HG02610 (cell line): Measurements from ENCODE around the gene DCK.
A peak's percentile ranks its signal among the peaks of the same experiment; 100 is the strongest.

Experiments
- ATAC-seq: cut with Tn5 transposase; IDR thresholded peaks from one replicate; pipeline ENCODE4 v1.9.1; 2021; ENCODE audit warnings: mild to moderate bottlenecking, moderate library complexity; ENCODE audit not compliant: unreplicated experiment

The DCK gene

DNA sequence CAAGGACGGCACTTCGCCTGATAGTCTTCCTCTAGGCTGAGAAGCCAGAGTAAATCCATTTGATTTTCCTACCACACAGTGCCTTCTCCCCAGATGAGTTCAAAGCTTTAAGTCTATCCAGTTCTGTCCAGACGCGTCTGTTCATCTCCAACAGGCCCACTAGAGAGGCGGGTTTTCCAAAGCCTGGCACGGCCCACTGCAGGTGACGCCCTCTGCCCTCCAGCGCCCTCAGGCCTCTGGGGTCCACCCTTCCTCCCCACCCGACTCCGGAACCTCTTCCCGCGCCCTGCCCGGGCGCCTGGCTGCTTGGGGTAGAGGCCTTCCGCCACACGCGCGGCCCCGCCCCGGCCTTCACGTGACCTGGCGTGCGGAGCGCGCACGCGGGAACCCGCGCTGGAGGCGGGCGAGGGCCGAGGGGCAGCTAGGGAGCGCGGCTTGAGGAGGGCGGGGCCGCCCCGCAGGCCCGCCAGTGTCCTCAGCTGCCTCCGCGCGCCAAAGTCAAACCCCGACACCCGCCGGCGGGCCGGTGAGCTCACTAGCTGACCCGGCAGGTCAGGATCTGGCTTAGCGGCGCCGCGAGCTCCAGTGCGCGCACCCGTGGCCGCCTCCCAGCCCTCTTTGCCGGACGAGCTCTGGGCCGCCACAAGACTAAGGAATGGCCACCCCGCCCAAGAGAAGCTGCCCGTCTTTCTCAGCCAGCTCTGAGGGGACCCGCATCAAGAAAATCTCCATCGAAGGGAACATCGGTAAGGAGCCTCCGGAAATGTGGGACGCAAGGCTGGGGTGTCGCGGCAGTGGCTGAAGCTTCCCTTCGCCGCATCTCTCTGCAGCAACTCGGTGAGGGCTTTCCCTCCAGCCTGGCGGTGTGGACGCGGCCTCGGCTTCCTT, at the start of gene DCK:
TSS of gene DCK (plus strand) at position 469 of the 888 bp plus-strand sequence. CDS start at position 656, 187 bp downstream.
- ATAC-seq: peak; percentile 86

DNA sequence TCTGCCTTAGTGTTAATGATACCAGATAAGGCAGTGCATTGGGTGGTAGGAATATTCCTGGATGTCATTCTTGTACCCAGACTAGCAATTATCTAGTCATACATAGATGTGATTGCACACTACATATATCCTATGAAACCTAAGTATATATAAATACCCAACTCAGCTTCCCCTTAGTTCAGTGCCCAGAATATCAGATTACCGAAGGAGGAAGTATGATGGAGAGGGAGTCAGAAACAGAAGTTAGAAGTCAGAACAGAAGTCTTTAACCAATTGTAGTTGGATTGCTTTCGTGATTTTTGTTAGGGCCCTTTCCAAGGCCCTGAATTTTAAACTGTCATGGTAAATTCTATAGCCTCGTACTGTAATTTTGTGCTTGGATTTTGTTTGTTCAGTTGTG, 48.4 kb upstream of the DCK start:
- ATAC-seq: peak; percentile 56

DNA sequence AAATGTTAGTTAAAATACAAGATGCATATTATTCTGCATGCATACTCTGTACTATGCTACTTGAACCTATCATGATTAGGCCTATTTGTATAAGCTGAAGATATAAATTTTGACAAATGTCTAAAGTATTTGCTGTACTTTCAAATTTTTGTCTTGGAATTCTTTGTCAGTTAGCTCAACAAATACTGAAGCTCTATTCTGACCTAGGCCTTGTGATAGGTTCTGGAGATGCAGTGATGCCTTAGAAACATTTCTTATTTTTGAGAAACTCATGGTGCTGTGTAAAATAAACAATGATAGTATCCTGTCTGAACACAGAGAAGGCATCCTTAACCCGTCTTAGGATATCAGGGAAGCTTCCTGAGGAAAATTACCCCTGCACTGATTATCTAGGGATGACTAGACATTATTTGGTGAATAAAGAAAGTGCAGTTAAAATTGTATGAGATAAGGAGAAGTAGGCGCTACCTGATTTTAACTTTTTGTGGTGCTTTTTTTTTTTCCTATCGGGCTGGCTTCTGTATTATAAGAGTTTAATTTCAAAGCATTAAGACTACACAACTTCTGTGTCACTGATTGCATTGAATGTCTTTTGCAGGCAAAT, 47.9 kb upstream of the DCK start:
- no peak for ATAC-seq

DNA sequence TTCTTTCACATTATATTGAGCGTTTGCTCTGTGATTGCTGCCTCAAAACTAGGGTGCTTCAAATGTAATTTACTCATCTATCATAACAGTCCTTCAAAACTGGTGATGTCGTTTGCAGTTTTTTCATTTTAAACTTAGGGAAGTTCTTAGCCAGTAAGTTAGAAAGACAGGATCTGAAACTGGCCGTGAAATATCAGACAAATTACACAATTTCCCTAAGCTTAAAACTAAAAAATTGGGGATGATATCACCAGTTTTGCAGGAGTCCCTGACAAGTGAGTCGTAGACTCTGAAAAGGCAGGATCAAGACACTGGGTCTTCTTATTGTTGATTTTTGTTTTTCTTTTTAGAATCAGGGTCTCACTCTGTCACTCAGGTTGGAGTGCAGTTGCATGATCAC, 46.5 kb upstream of the DCK start:
- no peak for ATAC-seq

DNA sequence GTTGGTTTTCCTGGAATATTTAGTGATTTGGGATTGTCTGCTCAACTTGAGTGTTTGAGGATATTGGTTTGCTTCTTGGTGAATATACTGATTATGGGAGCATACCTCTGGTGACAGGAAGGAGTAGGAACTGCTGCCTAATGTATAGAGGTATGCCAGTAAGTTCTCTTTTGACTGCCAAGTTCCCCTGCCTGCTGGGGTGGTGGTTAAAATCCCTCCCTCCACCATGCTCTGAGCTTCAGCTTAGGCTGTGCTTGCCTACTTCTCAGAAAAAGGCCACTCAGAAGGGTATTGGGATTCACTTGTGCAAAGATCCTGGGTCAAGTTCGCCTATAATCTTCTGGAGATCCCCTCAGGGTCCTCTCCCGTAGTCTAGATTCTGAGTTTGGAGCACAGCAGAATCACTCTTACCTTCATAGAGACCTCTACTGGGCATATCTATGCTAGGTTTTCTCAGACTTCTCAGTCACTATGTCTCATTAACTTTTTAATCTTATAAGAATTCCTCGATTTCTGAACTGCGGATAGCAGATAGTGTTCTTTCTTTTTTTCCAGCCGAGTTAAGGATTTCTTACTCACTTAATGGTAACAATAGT, 44.7 kb upstream of the DCK start:
- peak; percentile 57 for ATAC-seq

DNA sequence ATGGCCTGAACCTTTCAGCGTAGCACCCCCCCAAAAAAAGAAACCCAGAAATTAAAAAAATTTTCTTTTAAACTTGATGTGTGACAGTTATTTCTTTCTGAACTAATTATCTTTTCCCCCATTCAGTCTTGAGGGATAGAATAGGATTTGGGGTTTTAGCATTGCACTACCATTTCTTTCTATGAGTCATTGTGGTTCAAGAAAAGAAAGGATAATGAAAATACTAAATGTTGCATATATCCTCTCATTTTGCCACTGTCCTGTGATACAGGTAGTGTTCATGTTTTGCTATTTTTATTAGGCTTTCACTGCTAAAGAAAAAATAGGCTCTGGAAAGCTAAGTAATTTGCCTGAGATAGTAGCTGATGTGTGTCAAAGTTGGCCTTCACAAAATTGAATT, 39.4 kb upstream of the DCK start:
- peak; percentile 56 for ATAC-seq

DNA sequence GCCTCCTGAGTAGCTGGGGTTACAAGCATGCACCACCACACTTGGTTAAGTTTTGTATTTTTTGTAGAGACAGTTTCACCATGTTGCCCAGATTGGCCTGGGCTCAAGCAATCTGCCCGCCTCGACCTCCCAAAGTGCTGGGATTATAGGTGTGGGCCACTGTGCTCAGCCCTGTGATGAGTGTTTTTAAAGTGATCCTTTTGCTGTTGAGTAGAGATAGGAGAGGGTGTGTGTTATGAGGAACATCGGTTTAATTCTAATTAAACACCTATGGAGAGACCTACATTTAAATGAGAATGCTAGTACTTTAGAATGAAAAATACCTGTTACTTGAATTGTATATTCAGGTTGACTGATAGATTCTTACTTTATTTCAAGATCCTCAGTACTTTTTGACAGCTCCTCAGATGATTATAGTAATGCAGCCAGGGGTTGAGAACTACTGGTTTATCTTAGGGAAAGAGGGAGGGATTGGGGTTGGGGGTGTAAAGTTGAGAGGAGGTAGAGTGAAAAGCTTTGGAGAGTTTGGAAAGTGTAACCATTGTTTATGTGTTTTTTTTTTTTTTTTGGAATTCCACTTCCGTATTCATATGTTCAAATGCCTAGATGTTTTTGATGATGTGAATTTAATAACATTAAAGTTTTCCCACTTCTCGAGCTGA, 36.8 kb upstream of the DCK start:
- ATAC-seq: no peak

DNA sequence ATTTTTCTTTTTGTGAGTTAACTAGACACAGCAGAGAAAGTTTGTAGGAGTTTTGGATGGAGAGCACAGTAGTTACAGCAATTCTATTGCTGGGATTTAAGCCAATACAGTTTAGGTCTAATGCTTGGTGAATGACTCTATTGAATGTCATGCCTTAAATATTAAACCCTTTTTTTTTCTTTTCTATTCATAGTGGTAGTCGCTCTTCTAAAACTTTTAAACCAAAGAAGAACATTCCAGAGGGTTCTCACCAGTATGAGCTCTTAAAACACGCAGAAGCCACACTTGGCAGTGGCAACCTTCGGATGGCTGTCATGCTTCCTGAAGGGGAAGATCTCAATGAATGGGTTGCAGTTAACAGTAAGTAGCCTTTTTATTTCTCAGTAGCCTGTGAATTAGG, 34.8 kb upstream of the DCK start:
- no peak for ATAC-seq

DNA sequence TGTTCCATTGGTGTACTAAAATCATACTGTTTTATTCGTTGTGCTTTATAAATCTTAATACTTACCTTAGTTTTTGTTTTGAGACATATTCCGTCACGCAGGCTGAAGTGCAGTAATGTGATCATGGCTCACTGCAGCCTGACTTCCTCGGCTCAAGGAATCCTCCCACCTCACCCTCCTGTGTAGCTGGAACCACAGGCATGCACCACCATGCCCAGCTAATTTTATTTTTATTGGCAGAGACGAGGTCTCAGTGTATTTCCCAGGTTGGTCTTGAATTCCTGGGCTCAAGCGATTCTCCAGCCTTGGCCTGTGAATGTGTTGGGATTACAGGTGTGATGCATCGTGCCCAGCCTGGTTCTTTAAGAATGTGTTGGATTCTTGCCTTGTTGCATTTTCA, 24.4 kb upstream of the DCK start:
- no peak for ATAC-seq

DNA sequence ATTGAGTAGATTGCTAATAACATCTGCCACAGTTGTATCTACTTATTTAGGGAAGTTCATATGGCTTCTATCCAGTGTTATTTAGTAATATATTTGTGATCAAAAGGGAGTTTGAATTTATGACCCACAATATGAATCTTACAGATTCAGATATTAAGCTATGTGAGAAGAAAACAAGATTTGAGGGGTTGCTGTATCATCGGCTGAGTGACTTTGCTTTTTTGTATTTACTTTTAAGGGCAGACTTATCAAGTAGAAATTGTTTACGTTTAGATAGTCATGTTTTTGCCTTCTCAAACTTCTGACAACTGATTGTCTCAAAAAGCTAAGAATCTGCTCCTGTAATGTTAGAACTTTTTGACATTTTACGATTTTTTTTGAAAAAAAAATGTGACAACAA, 17.2 kb upstream of the DCK start:
- ATAC-seq: no peak

DNA sequence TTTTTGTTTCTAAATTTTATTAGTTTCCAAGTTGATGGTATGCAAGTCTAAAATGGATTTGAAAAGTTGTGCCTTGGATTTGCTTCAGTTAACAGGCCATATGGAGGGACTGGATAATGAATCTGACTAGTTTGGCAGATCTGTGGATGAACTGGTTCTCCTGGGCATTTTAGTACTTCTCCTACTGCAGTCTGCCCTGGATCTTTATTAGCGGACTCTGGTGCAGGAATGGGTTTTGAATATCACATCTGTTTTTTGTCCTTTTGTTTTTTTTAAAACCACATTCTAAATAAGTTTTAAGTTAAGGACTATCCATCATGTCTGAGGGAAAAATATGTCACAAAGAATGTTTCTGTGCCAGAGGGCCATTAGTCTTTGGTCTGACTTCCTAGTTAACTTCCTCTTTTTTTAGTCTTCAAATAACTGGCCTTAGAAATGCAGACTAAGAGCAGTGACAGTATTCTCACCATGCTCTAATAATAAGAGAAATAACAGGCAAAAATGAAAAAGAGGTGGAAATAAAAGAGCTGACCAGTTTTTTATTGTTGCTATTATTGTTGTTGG, 13.9 kb upstream of the DCK start:
- peak; percentile 69 for ATAC-seq

DNA sequence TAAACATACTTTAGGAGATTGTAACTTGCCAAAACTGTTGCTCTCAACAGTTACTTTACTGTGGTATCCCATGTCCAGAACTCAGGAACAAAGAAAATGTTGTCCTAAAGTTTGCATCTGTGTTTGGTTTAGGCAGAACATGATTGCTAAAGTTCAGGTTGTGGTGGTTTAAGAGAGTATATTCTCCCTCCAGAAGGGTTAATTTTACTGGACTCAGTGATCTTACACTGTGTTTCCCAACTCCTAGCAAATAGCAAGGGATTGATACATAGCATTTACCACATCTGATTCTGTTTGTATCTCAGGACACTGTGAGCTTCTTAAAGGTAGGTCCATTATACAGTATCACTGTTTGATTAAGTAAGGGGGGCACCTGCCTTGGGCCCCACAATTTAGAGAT, 13.3 kb upstream of the DCK start:
- ATAC-seq: peak; percentile 7

DNA sequence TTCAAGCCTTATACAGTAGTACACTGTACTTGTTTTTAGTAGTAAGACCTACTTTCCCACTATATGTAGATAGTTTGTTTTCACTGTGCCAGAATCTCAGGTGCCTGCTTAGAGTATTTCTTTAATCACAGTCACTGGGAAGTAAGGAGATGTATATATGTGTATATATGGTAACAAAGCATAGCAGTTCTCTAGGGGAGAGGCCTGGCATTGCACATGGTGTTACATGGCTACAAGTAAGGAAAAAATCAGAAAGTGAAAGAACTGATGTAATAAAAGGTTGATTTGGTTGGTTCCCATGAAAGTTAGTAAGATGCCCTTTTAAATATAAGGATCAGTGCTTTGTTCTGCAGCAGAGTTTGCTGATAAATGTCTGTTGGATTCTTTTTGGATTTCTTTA, 9.3 kb upstream of the DCK start:
- no peak for ATAC-seq

DNA sequence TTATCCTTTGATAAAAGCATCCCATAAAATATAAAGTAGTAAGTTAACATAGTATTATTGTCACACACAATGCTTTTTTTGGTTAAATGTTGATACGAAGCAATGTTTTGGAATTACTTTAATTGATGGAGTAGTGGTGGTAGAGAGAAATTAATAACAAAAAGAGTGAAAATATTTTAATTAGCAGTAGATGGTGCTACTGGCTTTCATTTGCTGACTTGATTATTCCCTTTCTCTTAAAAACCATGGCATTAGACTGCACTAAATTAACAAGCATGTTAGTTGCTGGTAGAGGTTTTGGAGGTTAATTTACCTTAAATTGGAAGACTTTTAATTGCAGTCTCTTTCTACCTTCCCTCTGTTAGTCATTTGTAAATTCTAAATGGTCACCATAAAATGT, 8.9 kb upstream of the DCK start:
- no peak for ATAC-seq

DNA sequence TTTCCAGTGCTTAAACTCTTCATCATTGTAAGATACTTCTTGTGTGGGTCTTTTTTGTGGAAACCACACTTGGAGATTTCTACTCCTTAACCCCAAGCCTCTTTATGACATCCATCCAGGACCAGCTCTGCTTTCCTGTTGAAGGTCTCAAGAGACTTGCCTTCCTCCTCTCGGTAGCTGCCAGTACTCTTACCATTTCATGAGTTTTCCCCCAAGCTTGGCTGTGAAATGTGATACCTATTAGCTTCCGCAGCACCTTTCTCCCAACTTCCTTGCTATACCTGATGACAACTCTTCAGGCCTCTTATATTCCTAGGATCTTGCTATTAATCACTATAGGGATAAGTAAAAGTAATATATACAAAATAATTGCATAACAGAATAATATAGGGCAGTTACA, 1.9 kb upstream of the DCK start:
- no peak for ATAC-seq

DNA sequence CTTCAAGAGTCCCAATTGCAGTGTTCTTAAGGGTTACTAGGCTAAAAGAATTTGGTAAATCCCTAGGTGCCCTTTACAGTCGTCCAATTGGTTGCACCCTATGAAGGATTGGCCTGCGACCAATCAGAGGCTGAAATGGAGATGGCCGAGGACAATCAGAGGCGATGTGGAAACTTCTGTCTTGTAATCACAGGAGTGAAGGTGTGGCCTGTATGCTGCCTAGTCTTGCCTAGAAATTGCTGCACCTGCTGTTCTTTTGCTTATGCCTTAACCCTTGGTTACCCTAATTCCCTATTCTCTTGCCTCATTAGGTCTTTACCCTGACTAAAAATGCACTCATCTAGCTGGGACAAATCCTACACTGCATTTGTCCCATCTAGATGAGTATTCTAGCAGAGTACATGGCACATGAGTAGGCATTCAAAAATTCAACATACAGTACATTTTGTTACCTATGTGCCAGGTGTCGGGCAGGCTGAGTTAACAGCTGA, 1.0 kb upstream of the DCK start:
- no peak for ATAC-seq

DNA sequence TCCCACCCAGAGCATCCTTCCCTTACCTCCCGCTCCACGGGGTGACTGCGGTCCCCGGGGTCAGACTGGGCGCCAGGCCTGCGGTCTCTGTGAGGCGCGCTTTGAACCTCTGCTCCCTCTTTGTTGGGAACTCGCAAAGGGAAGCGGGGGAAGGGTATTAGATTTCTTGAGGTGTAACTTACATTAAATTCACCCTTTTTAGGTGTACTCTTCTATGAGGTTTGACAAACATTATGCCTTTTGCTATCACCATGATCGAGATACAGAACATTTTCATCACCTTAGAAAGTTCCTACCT, 569 bp downstream of the DCK start:
- no peak for ATAC-seq

DNA sequence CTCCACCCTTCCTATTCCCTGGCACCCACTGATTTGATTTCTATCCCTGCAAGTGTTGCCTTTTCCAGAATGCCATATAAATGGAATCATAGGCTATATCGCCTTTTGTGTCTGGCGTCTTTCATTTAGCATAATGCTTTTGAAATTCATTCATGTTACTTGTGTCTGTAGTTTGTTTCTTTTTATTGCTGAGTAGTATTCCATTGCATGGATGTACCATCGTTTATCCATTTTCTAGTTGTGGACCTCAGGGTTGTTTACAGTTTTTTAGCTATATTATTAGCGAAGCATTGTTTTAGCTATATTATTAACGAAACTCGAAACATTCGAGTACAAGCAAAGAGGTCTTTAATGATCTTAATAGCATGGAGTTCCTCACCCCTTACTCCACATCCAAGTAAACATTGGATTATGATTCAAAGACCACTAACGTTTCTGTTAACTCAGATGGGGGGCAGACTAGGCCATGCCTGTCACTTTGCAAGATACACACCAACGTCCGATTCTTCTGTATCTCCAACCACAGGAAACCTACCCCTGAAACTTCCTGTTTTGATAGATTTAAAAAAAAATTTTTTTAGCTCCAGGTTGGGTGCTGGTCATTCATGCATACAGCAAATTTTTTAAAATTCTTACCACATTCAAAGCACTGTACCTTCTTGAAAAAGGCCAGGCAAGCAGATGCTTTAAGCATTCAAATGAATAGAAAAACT, 1.1 kb downstream of the DCK start:
- ATAC-seq: peak; percentile 39

DNA sequence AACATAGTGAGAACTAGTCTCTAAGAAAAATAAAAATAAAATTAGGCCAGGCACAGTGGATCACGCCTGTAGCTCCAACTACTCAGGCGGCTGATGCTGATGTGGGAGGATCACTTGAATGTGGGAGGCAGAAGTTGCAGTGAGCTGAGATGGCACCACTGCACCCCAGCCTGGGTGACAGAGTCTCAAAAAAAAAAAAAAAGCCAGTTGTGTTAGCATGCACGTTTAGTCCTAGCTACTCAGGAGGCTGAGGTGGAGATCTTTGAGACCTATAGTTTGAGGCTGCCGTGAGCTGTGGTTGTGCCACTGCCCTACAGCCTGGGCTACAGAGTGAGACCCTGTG, 2.5 kb downstream of the DCK start:
- no peak for ATAC-seq

DNA sequence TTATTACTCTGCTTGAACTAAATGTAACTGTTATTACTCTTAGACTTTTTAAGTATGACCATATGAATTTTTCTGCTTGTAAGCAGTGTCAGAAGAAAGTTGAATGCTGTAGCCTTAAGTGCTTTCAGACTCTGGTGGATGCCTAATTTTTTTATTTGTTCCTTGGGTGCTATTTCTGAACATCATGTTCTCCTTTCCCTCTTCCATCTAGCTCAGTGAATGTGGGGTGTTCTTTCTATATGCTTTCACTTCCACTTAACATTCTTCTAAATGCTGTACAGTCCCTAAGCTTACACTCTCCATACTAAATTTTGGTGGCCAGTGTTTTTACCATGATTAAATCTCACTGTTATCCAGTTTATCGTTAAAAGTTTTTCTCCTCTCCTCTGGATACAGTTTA, 3.6 kb downstream of the DCK start:
- no peak for ATAC-seq

DNA sequence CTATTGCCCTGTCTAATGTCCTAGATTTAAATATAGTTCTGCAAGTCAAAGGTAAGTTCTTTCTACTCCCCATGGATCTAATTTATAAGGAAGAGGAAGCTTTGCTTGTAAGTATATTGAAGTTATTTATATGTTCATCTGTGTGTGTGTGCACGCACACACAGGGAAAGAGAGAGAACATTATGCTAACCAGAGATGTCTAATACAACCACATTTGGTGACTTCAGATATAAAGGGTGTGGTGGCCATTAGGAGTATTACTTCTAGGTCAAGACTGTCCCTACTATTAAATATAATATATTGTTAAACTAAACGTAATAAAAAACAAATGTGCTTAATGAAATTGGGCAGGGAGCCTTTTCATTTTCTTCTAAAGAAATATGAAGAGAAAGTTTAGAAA, 4.1 kb downstream of the DCK start:
- ATAC-seq: no peak
